H9 (cell line): ENCODE measurements around the gene CCDC63. TPM values are rescaled to one million over a fixed set of nuclear protein-coding genes. Genes with fewer than 3 reads are reported as not detected.

ENCODE experiments used
- DNase-seq: peaks from one replicate; pipeline ENCODE4 v3.0.0-alpha.2; 2017
- H2AFZ ChIP-seq: one replicate; pipeline ENCODE4 v1.6.1; 2013; ENCODE audit warnings: mild to moderate bottlenecking, low read length, control low read depth, moderate library complexity
- H2AK5ac ChIP-seq: 2 replicates; pipeline ENCODE4 v1.6.1; 2013; ENCODE audit warnings: low read length, control low read depth, mixed read lengths; ENCODE audit not compliant: insufficient read length
- H2BK120ac ChIP-seq: one replicate; pipeline ENCODE4 v1.6.1; 2013; ENCODE audit warnings: low read depth, mild to moderate bottlenecking, low read length, control low read depth, inconsistent platforms; ENCODE audit not compliant: poor library complexity, severe bottlenecking
- H2BK12ac ChIP-seq: 2 replicates; pipeline ENCODE4 v1.6.1; 2013; ENCODE audit warnings: low read length, control low read depth, mixed read lengths, low read depth; ENCODE audit not compliant: insufficient read length
- H2BK15ac ChIP-seq: 2 replicates; pipeline ENCODE4 v1.6.1; 2013; ENCODE audit warnings: low read depth, low read length, control low read depth
- H2BK20ac ChIP-seq: one replicate; pipeline ENCODE4 v1.6.1; 2013; ENCODE audit warnings: low read depth, mild to moderate bottlenecking, low read length, control low read depth, inconsistent platforms; ENCODE audit not compliant: poor library complexity, severe bottlenecking
- H2BK5ac ChIP-seq: 2 replicates; pipeline ENCODE4 v1.6.1; 2013; ENCODE audit warnings: low read length, control low read depth, mixed read lengths; ENCODE audit not compliant: insufficient read length
- H3K14ac ChIP-seq: 2 replicates; pipeline ENCODE4 v1.6.1; 2013; ENCODE audit warnings: low read length, control low read depth; ENCODE audit not compliant: insufficient read depth
- H3K18ac ChIP-seq: 2 replicates; pipeline ENCODE4 v1.6.1; 2013; ENCODE audit warnings: low read depth, mild to moderate bottlenecking, mixed read lengths, low read length, control low read depth; ENCODE audit not compliant: insufficient read length
- H3K23ac ChIP-seq: 2 replicates; pipeline ENCODE4 v1.6.1; 2013; ENCODE audit warnings: low read length, control low read depth, mixed read lengths, low read depth; ENCODE audit not compliant: insufficient read length
- H3K23me2 ChIP-seq: 2 replicates; pipeline ENCODE4 v1.6.1; 2013; ENCODE audit warnings: low read depth, mild to moderate bottlenecking, mixed read lengths, low read length, control low read depth; ENCODE audit not compliant: insufficient read length, poor library complexity, severe bottlenecking
- H3K27ac ChIP-seq: 2 replicates; pipeline ENCODE4 v1.5.1; 2013; ENCODE audit warnings: low read length, control low read depth, mixed read lengths, low read depth; ENCODE audit not compliant: insufficient read length
- H3K27me3 ChIP-seq: 2 replicates; pipeline ENCODE4 v1.6.1; 2013; ENCODE audit warnings: low read length, control low read depth, inconsistent platforms; ENCODE audit not compliant: insufficient read depth
- H3K4ac ChIP-seq: 2 replicates; pipeline ENCODE4 v1.6.1; 2013; ENCODE audit warnings: low read depth, mild to moderate bottlenecking, control low read depth, inconsistent platforms, low read length, moderate library complexity
- H3K4me1 ChIP-seq: 2 replicates; pipeline ENCODE4 v1.6.1; 2013; ENCODE audit warnings: low read length, control low read depth, inconsistent platforms; ENCODE audit not compliant: insufficient read depth
- H3K4me2 ChIP-seq: 2 replicates; pipeline ENCODE4 v1.6.1; 2013; ENCODE audit warnings: low read length, control low read depth, mixed read lengths; ENCODE audit not compliant: insufficient read length, insufficient read depth
- H3K56ac ChIP-seq: 2 replicates; pipeline ENCODE4 v1.6.1; 2013; ENCODE audit warnings: low read depth, mild to moderate bottlenecking, mixed read lengths, low read length, control low read depth; ENCODE audit not compliant: insufficient read length
- H3K79me1 ChIP-seq: 2 replicates; pipeline ENCODE4 v1.6.1; 2013; ENCODE audit warnings: low read depth, mild to moderate bottlenecking, moderate library complexity, low read length, control low read depth, inconsistent platforms; ENCODE audit not compliant: insufficient read depth, poor library complexity, severe bottlenecking
- H3K79me2 ChIP-seq: 2 replicates; pipeline ENCODE4 v1.6.1; 2013; ENCODE audit warnings: low read length, control low read depth, inconsistent platforms; ENCODE audit not compliant: insufficient read depth
- H3K9ac ChIP-seq: 2 replicates; pipeline ENCODE4 v1.6.1; 2013; ENCODE audit warnings: low read length, control low read depth, mixed read lengths; ENCODE audit not compliant: insufficient read length; ENCODE audit errors: extremely low read depth
- H3K9me3 ChIP-seq: one replicate; pipeline ENCODE4 v1.6.1; 2013; ENCODE audit warnings: low read depth, low read length, inconsistent platforms; ENCODE audit not compliant: control insufficient read depth
- H3T11ph ChIP-seq: one replicate; pipeline ENCODE4 v1.6.1; 2013; ENCODE audit warnings: mild to moderate bottlenecking, low read length, control low read depth, inconsistent platforms
- H4K20me1 ChIP-seq: one replicate; pipeline ENCODE4 v1.6.1; 2013; ENCODE audit not compliant: control insufficient read depth, insufficient read length, insufficient read depth
- H4K5ac ChIP-seq: 2 replicates; pipeline ENCODE4 v1.6.1; 2013; ENCODE audit warnings: low read depth, mild to moderate bottlenecking, mixed read lengths, low read length, control low read depth; ENCODE audit not compliant: insufficient read length
- H4K8ac ChIP-seq: replicated peaks from 2 replicates; pipeline ENCODE4 v1.6.1; 2013; ENCODE audit warnings: low read length, control low read depth, mixed read lengths, low read depth; ENCODE audit not compliant: insufficient read length
- H4K91ac ChIP-seq: 2 replicates; pipeline ENCODE4 v1.6.1; 2013; ENCODE audit warnings: low read depth, mild to moderate bottlenecking, moderate library complexity, mixed read lengths, low read length, control low read depth; ENCODE audit not compliant: insufficient read length
- H3K27ac Mint-ChIP-seq, 3 experiments: 2 replicates in 2 of 3; 3 replicates in 1 of 3; pipeline ENCODE4 v1.8.0; 2020 to 2021; ENCODE audit warnings: mixed read lengths in 3 of 3, mild to moderate bottlenecking in 1 of 3, moderate library complexity in 1 of 3
- H3K27me3 Mint-ChIP-seq: 2 replicates; pipeline ENCODE4 v1.8.0; 2021; ENCODE audit warnings: low read depth, mild to moderate bottlenecking, moderate library complexity, mixed read lengths
- H3K36me3 Mint-ChIP-seq, 3 experiments: 2 replicates in 2 of 3; 3 replicates in 1 of 3; pipeline ENCODE4 v1.8.0; 2020 to 2021; ENCODE audit warnings: low read depth in 3 of 3, mixed read lengths in 3 of 3; ENCODE audit not compliant: insufficient read depth in 1 of 3
- H3K4me1 Mint-ChIP-seq, 2 experiments: 2 replicates each; pipeline ENCODE4 v1.8.0; 2020; ENCODE audit warnings: mixed read lengths in 2 of 2
- H3K4me3 Mint-ChIP-seq, 2 experiments: 2 replicates in 1 of 2; 3 replicates in 1 of 2; pipeline ENCODE4 v1.8.0; 2020 to 2021; ENCODE audit warnings: mild to moderate bottlenecking in 2 of 2, mixed read lengths in 2 of 2, moderate library complexity in 1 of 2
- H3K9me3 Mint-ChIP-seq, 2 experiments: 2 replicates in 1 of 2; 3 replicates in 1 of 2; pipeline ENCODE4 v1.8.0; 2020; ENCODE audit warnings: mild to moderate bottlenecking in 2 of 2, mixed read lengths in 2 of 2, moderate library complexity in 1 of 2
- WGBS: extraction: QIAGEN DNeasy Blood & Tissue Kit; methylation state at CpG from one replicate; pipeline ENCODE4 v1.1.7; 2013; ENCODE audit warnings: missing lambda C conversion rate, low lambda C conversion rate, mixed read lengths; ENCODE audit not compliant: insufficient read length; ENCODE audit errors: extremely low coverage; 5-methylcytosine and 5-hydroxymethylcytosine counted together
- total RNA-seq: library from RNA; stranded (reverse); gene quantifications from 2 replicates; pipeline ENCODE4 v1.2.1, GENCODE V29; 2021
- TF ChIP-seq, protein P1 (sequence below): fragments of 200-600 bp; sonication (generic); conservative IDR thresholded peaks from 3 replicates; pipeline ENCODE4 v1.8.0; 2021; ENCODE audit warnings: antibody characterized with exemption, mild to moderate bottlenecking

Gene CCDC63
- total RNA-seq, 1 experiment from 2014 or later: 0.77 TPM

DNA sequence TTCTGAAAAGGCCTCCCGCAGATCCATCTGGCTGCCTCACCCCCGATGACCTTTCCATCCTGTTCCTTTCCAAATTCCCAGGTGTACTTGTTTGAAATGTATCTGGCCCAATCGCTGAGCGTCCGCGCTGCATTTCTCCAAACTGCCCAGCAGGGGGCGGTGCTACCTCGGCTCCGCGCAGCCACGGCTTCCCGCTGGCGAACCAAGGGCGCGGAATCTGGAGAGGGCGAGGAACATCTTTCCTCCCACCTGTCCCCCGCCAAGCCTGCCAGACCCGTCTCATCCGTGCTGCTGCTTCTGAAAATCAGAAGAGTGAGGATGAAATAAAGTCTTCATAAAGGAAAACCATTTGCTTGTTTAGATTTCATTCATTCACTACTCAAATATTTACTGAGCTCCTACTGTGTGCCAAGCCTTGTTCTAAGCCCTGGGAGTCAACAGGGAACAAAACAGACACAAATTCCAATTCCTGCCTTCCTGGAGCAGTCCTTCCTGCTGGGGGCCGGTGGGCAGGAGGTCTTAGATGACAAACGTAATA, 90.4 kb downstream of the CCDC63 start:
- Mint-ChIP-seq H3K4me1 (peaks cover 55 to 58% of the 10 kb centered on the region in 2 experiments), H3K27ac (peak overlapping the region; percentile 97 to 99 (median 98))
- H3K9ac ChIP-seq: peak overlapping the region; percentile 34

More for the DNA sequence above, 90.4 kb downstream of the CCDC63 start:
- no peaks in the 10 kb centered on the region for H3K79me1 ChIP-seq
- no peak overlapping the region for H3K18ac ChIP-seq
- H3K9me3 ChIP-seq: no peaks in the 10 kb centered on the region
- H2BK12ac ChIP-seq: no peak overlapping the region
- H3K4me1 ChIP-seq: peaks cover 5% of the 10 kb centered on the region; the same call in 1 of the 2 replicates
- no peak overlapping the region for H4K5ac ChIP-seq
- TF ChIP-seq, protein P1, sequence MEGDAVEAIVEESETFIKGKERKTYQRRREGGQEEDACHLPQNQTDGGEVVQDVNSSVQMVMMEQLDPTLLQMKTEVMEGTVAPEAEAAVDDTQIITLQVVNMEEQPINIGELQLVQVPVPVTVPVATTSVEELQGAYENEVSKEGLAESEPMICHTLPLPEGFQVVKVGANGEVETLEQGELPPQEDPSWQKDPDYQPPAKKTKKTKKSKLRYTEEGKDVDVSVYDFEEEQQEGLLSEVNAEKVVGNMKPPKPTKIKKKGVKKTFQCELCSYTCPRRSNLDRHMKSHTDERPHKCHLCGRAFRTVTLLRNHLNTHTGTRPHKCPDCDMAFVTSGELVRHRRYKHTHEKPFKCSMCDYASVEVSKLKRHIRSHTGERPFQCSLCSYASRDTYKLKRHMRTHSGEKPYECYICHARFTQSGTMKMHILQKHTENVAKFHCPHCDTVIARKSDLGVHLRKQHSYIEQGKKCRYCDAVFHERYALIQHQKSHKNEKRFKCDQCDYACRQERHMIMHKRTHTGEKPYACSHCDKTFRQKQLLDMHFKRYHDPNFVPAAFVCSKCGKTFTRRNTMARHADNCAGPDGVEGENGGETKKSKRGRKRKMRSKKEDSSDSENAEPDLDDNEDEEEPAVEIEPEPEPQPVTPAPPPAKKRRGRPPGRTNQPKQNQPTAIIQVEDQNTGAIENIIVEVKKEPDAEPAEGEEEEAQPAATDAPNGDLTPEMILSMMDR: peak; percentile 95
- H2AFZ ChIP-seq: no peak overlapping the region
- H2BK5ac ChIP-seq: no peak overlapping the region
- no peak overlapping the region for H3K23ac ChIP-seq
- H2AK5ac ChIP-seq: no peak overlapping the region
- peak overlapping the region; percentile 76 for H3K4me2 ChIP-seq
- no peaks in the 10 kb centered on the region; the same call in 1 of the 2 replicates for H3K79me2 ChIP-seq
- no peaks in the 10 kb centered on the region for H3K27me3 Mint-ChIP-seq
- DNase-seq: peak; percentile 97
- peak overlapping the region; percentile 91 for H3K27ac ChIP-seq
- WGBS: no CpG with 5 or more reads among the region's 21 CpGs
- no peak overlapping the region for H4K8ac ChIP-seq
- H4K91ac ChIP-seq: no peak overlapping the region
- H3K36me3 Mint-ChIP-seq: peaks cover 0 to 22% (median 2%) of the 10 kb centered on the region in 3 experiments; a peak in 5 of 7 replicates
- no peak overlapping the region for H3T11ph ChIP-seq
- peak overlapping the region; percentile 73; the same call in 1 of the 2 replicates for H3K14ac ChIP-seq
- H2BK15ac ChIP-seq: no peak overlapping the region
- H3K4me3 Mint-ChIP-seq: peak overlapping the region; percentile 71 to 83
- no peak overlapping the region for H2BK20ac ChIP-seq
- no peaks in the 10 kb centered on the region for H3K27me3 ChIP-seq
- H2BK120ac ChIP-seq: no peak overlapping the region
- peaks cover 4% of the 10 kb centered on the region for H3K23me2 ChIP-seq
- H3K9me3 Mint-ChIP-seq: peaks cover 0 to 8% of the 10 kb centered on the region in 2 experiments; a peak in 1 of 5 replicates
- H3K56ac ChIP-seq: no peak overlapping the region
- no peak overlapping the region for H3K4ac ChIP-seq
- no peaks in the 10 kb centered on the region for H4K20me1 ChIP-seq
